A673 (cell line): ENCODE measurements around the gene RBM20.

ENCODE experiments used
- EZH2 ChIP-seq: fragments of 200-600 bp; sonication (generic); IDR thresholded peaks from 2 replicates; pipeline ENCODE4 v1.6.1; 2017; ENCODE audit warnings: borderline replicate concordance, low read depth, mild to moderate bottlenecking, mixed read lengths, antibody characterized with exemption, low read length; ENCODE audit not compliant: poor library complexity, severe bottlenecking
- TF ChIP-seq, protein P1 (sequence below): fragments of 300-800, 200-600 bp; sonication (generic); conservative IDR thresholded peaks from 2 replicates; pipeline ENCODE4 v1.5.1; 2017; ENCODE audit warnings: low read depth, mild to moderate bottlenecking, antibody characterized with exemption, low read length, moderate library complexity, mixed read lengths

DNA sequence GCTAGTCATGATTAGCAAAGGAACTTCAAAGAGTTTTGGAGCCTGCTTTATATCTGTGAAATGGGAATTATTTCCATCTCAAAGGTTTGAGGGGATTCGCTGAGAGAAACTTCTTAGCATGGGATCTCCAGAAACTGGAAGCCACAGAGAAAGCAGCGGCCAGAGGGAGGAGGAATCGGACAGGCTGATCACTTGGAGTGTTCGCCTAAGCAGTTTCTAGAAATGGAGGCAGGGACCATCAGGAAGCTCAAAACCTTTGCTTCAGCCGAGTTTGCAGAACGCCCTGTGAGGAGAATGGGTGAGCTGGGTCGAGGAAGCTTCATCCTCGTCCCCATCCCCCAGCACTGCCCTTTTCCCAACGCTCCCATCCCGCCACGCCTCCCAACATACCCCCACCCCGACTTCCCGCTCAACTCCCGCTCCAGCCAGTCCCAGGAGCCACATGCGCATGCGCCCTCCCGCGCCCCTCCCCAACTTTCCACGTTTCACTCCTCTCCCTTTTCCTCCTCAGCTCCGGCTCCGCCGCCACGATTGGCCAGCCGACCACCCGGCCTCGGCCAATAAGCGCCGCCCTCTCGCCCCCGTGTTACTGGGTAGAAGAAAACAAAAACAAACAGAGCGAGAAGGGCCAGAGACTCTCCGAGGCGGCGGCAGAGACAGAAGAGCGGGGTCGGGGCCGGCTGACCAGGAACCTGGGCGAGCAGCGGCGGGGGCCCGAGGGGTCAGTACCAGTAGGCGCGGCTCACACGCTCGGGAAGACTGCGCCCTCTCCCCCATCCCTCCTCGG, 227.4 kb downstream of the RBM20 start, which contains the start of gene PDCD4:
- TF ChIP-seq, protein P1, sequence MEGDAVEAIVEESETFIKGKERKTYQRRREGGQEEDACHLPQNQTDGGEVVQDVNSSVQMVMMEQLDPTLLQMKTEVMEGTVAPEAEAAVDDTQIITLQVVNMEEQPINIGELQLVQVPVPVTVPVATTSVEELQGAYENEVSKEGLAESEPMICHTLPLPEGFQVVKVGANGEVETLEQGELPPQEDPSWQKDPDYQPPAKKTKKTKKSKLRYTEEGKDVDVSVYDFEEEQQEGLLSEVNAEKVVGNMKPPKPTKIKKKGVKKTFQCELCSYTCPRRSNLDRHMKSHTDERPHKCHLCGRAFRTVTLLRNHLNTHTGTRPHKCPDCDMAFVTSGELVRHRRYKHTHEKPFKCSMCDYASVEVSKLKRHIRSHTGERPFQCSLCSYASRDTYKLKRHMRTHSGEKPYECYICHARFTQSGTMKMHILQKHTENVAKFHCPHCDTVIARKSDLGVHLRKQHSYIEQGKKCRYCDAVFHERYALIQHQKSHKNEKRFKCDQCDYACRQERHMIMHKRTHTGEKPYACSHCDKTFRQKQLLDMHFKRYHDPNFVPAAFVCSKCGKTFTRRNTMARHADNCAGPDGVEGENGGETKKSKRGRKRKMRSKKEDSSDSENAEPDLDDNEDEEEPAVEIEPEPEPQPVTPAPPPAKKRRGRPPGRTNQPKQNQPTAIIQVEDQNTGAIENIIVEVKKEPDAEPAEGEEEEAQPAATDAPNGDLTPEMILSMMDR: no peak
- no peak for TF ChIP-seq EZH2
